HG03432 (cell line): ENCODE measurements around the gene GOLGA3.
"Not testable (repeated sequence)": the region's sequence is repeated elsewhere in the genome, so short reads cannot be mapped to it uniquely, and the experiment has no call there.

Experiments used
- ATAC-seq: cut with Tn5 transposase; IDR thresholded peaks from one replicate; pipeline ENCODE4 v1.9.1; 2021; ENCODE audit warnings: mild to moderate bottlenecking, moderate library complexity; ENCODE audit not compliant: unreplicated experiment

The GOLGA3 gene

DNA sequence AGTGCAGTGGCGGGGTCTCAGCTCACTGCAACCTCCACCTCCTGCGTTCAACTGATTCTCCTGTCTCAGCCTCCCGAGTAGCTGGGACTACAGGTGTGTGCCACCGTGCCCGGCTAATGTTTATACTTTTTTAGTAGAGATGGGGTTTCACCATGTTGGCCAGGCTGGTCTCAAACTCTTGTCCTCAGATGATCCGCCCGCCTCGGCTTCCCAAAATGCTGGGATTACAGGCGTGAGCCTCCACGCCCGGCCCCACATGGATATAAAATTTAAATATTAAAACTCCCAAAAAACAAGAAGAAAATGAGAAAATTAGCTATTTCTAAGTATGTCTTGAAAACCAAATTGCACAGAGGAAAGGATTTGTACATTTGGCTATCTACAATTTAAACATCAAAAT is 16.0 kb upstream of the GOLGA3 start:
- ATAC-seq = not testable (repeated sequence)

GRCh38 chr12:132842449-132843045 is 13.9 kb upstream of the GOLGA3 start:
- no peak for ATAC-seq

DNA sequence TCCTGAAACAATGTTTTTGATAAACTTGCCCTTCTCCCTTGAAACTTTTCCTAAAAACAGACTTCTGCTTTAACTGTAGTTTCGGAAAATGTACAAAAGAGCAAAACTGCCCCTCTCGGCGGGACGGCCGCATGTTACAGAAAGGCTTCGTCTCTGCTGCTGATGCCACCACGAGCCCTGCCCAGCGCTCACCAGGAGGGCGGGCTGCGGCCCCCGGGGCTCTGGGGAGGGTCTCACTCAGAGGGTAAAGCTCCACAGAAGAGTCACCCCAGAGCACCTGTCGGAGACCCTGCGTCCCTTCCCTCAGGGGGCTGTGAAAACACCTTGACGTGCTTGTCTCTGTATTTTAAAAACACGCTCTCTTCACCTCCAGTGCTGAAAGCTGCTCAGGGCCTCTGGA is 12.5 kb upstream of the GOLGA3 start:
- ATAC-seq = no peak

- ATAC-seq = no peak
Observed at GRCh38 chr12:132840536-132840935, 11.9 kb upstream of the GOLGA3 start.

GRCh38 chr12:132839558-132840235 is 11.0 kb upstream of the GOLGA3 start:
- no peak for ATAC-seq

DNA sequence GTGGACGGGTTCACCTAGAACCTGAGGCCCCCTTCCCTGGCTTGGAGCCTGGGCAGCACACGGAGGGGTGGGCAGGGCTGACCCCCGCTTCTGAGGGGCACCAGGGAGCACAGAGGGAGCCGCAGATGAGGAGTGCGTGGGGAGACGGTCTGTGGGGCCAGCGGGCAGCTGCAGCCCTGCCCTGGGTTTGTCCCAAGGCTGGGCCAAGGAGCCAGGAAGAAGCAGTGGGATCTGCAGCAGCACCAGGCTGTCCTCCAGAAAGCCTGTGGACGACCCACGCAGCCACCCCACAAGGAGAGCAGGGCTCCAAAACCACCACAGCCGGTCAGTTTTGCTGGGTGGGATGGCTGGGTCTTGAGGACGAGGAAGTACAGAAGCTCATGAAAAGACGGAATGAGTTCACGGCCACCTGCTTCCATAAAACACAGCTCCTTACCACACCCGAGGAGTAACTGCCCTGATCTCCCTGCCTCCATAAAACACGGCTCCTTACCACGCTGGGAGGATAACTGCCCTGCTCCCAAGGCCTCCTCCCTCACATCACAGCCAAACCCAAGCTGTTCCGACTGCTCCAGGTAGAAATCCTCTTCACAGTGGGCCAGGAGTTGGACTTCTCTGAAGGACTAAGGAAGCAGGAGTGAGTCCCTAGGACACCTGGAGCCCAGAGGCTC is 9.9 kb upstream of the GOLGA3 start:
- ATAC-seq = no peak

- no peak for ATAC-seq
Observed at GRCh38 chr12:132837693-132838409, 9.2 kb upstream of the GOLGA3 start.

- no peak for ATAC-seq
Observed at GRCh38 chr12:132836795-132837331, 8.2 kb upstream of the GOLGA3 start.

GRCh38 chr12:132836230-132836629 is 7.6 kb upstream of the GOLGA3 start:
- ATAC-seq = not testable (repeated sequence)

- no peak for ATAC-seq
Observed at GRCh38 chr12:132835076-132836025, 6.7 kb upstream of the GOLGA3 start.

GRCh38 chr12:132834181-132834711 is 5.6 kb upstream of the GOLGA3 start:
- no peak for ATAC-seq

GRCh38 chr12:132833341-132833740 is 4.7 kb upstream of the GOLGA3 start:
- no peak for ATAC-seq

GRCh38 chr12:132831771-132832170 is 3.1 kb upstream of the GOLGA3 start:
- ATAC-seq = no peak

- peak; percentile 31 for ATAC-seq
Observed at GRCh38 chr12:132827763-132828703, 636 bp downstream of the GOLGA3 start.

- no peak for ATAC-seq
Observed at GRCh38 chr12:132825861-132826260, 2.8 kb downstream of the GOLGA3 start.

GRCh38 chr12:132825089-132825488 is 3.6 kb downstream of the GOLGA3 start:
- ATAC-seq = no peak

DNA sequence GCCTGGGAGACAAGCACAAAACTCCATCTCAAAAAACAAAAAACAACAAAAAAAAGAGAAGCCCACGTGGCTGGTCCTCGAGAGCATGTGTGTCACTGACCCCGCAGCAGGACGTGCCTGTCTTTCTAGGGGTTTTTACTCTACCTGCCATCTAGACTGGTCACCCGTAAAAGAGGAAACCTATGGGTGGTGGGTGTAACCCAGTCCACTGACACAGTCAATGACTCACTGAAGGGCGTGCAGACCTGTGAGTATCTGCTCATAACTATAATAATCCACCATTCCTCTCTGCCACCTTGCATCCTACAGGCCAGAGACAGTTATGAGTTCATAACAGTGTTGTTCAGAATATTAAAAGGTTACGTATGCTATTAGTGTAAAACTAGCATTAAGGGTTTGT is 4.6 kb downstream of the GOLGA3 start:
- ATAC-seq = no peak

- ATAC-seq = no peak
Observed at GRCh38 chr12:132818562-132818961, 10.1 kb downstream of the GOLGA3 start.

GRCh38 chr12:132814232-132814631 is 14.4 kb downstream of the GOLGA3 start:
- no peak for ATAC-seq
